ENCODE measurements around the gene TEX35. TPM values are rescaled to one million over a fixed set of nuclear protein-coding genes. Genes with fewer than 3 reads are reported as not detected.
A peak's percentile ranks its signal among the peaks of the same experiment; 100 is the strongest.

The TEX35 gene
- total RNA-seq, 1 experiment from 2014 or later = not detected

- DNase-seq (ENCODE audit: low spot score) = no peak
These were observed 6.0 kb downstream of the TEX35 start for GRCh38 chr1:178518894-178519293.

GRCh38 chr1:178520803-178521202 lies 7.9 kb downstream of the TEX35 start:
- DNase-seq (ENCODE audit: low spot score) = no peak

GRCh38 chr1:178521241-178521640 lies 8.3 kb downstream of the TEX35 start:
- no peak for DNase-seq (ENCODE audit: low spot score)

GRCh38 chr1:178527117-178527516 lies 14.2 kb downstream of the TEX35 start:
- no peak for DNase-seq (ENCODE audit: low spot score)

GRCh38 chr1:178528228-178528952 lies 15.5 kb downstream of the TEX35 start:
- no peak for DNase-seq (ENCODE audit: low spot score)

- no peak for DNase-seq (ENCODE audit: low spot score)
These were observed 16.0 kb downstream of the TEX35 start for GRCh38 chr1:178528953-178529335.

- DNase-seq (ENCODE audit: low spot score) = no peak
These were observed 16.6 kb downstream of the TEX35 start for GRCh38 chr1:178529364-178530036.

- peak; percentile 99 for DNase-seq (ENCODE audit: low spot score)
These were observed 17.1 kb downstream of the TEX35 start for GRCh38 chr1:178530037-178530402.

GRCh38 chr1:178530502-178530901 lies 17.6 kb downstream of the TEX35 start:
- no peak for DNase-seq (ENCODE audit: low spot score)

GRCh38 chr1:178531887-178532286 lies 19.0 kb downstream of the TEX35 start:
- no peak for DNase-seq (ENCODE audit: low spot score)

GRCh38 chr1:178532392-178532791 lies 19.5 kb downstream of the TEX35 start:
- DNase-seq (ENCODE audit: low spot score) = peak; percentile 88

- DNase-seq (ENCODE audit: low spot score) = no peak
These were observed 20.4 kb downstream of the TEX35 start for GRCh38 chr1:178533121-178533946.

GRCh38 chr1:178534137-178534868 lies 21.4 kb downstream of the TEX35 start:
- DNase-seq (ENCODE audit: low spot score) = no peak

GRCh38 chr1:178536329-178536728 lies 23.4 kb downstream of the TEX35 start:
- no peak for DNase-seq (ENCODE audit: low spot score)

GRCh38 chr1:178536844-178537371 lies 24.0 kb downstream of the TEX35 start:
- peak; percentile 97 for DNase-seq (ENCODE audit: low spot score)

GRCh38 chr1:178537382-178538090 lies 24.6 kb downstream of the TEX35 start:
- no peak for DNase-seq (ENCODE audit: low spot score)

GRCh38 chr1:178538192-178538916 lies 25.4 kb downstream of the TEX35 start:
- peak; percentile 67 for DNase-seq (ENCODE audit: low spot score)

- DNase-seq (ENCODE audit: low spot score) = no peak
These were observed 26.4 kb downstream of the TEX35 start for GRCh38 chr1:178539291-178539690.

GRCh38 chr1:178540204-178540603 lies 27.3 kb downstream of the TEX35 start:
- no peak for DNase-seq (ENCODE audit: low spot score)

- DNase-seq (ENCODE audit: low spot score) = peak; percentile 81
These were observed 27.7 kb downstream of the TEX35 start for GRCh38 chr1:178540646-178541045.
